ENCODE measurements around the gene POTEF.
"Not testable (repeated sequence)": the region's sequence is repeated elsewhere in the genome, so short reads cannot be mapped to it uniquely, and the experiment has no call there.

POTEF gene

GRCh38 chr2:130165293-130166016, 36.4 kb upstream of the POTEF start:
- Histone ChIP-seq H3K27me3 (ENCODE audit: insufficient read depth, low read length, poor library complexity) (no peaks in the 10 kb centered on the region), H2AFZ (ENCODE audit: low read depth, low read length) (no peak overlapping the region), H3K27ac (ENCODE audit: low read length) (no peak overlapping the region), H3K9ac (ENCODE audit: low read depth, low read length) (no peak overlapping the region), H3K9me3 (ENCODE audit: insufficient read depth, low read length, severe bottlenecking) (no peaks in the 10 kb centered on the region), H3K79me2 (ENCODE audit: insufficient read depth, low read length) (no peaks in the 10 kb centered on the region; the same call in 1 of the 2 replicates), H3K4me1 (ENCODE audit: insufficient read depth, low read length) (no peaks in the 10 kb centered on the region), H3K4me3 (ENCODE audit: low read depth in 1 of 2, low read length in 2 of 2) (no peak overlapping the region), H3K36me3 (ENCODE audit: insufficient read depth, low read length) (peaks cover 81% of the 10 kb centered on the region), H4K20me1 (ENCODE audit: insufficient read depth, low read length) (peaks cover 13% of the 10 kb centered on the region; the same call in 1 of the 2 replicates), H3K4me2 (ENCODE audit: insufficient read depth, low read length) (no peak overlapping the region)
- TF ChIP-seq CTCF (IDR thresholded peaks at IDR 0.05; ENCODE audit: borderline replicate concordance, extremely low read depth, low read length, poor library complexity, severe bottlenecking) (no peak), EZH2 (IDR thresholded peaks at IDR 0.05; ENCODE audit: borderline replicate concordance, low read depth, low read length, severe bottlenecking) (no peak)
- no peak for ATAC-seq (ENCODE audit: insufficient read depth, low read depth)
- no peak for DNase-seq

GRCh38 chr2:130162968-130163367, 33.9 kb upstream of the POTEF start:
- H3K27ac ChIP-seq (ENCODE audit: low read length), result no peak overlapping the region
- H4K20me1 ChIP-seq (ENCODE audit: insufficient read depth, low read length), result peaks cover 19% of the 10 kb centered on the region; the same call in 1 of the 2 replicates
- ATAC-seq (ENCODE audit: insufficient read depth, low read depth), result no peak
- H3K36me3 ChIP-seq (ENCODE audit: insufficient read depth, low read length), result peaks cover 79% of the 10 kb centered on the region
- no peak overlapping the region for H3K4me3 ChIP-seq (ENCODE audit: low read depth in 1 of 2, low read length in 2 of 2)
- H3K9me3 ChIP-seq (ENCODE audit: insufficient read depth, low read length, severe bottlenecking), result no peaks in the 10 kb centered on the region
- no peaks in the 10 kb centered on the region for H3K4me1 ChIP-seq (ENCODE audit: insufficient read depth, low read length)
- DNase-seq, result no peak
- no peak overlapping the region for H3K4me2 ChIP-seq (ENCODE audit: insufficient read depth, low read length)
- no peaks in the 10 kb centered on the region for H3K27me3 ChIP-seq (ENCODE audit: insufficient read depth, low read length, poor library complexity)
- no peak overlapping the region for H3K9ac ChIP-seq (ENCODE audit: low read depth, low read length)
- no peak overlapping the region for H2AFZ ChIP-seq (ENCODE audit: low read depth, low read length)
- H3K79me2 ChIP-seq (ENCODE audit: insufficient read depth, low read length), result no peaks in the 10 kb centered on the region; the same call in 1 of the 2 replicates
- TF ChIP-seq CTCF (IDR thresholded peaks at IDR 0.05; ENCODE audit: borderline replicate concordance, extremely low read depth, low read length, poor library complexity, severe bottlenecking) (no peak), EZH2 (IDR thresholded peaks at IDR 0.05; ENCODE audit: borderline replicate concordance, low read depth, low read length, severe bottlenecking) (no peak)

GRCh38 chr2:130162486-130162885, 33.5 kb upstream of the POTEF start:
- Histone ChIP-seq H4K20me1 (ENCODE audit: insufficient read depth, low read length) (peaks cover 20% of the 10 kb centered on the region; the same call in 1 of the 2 replicates), H3K36me3 (ENCODE audit: insufficient read depth, low read length) (peaks cover 76% of the 10 kb centered on the region)
- not testable (repeated sequence) for H3K79me2 ChIP-seq (ENCODE audit: insufficient read depth, low read length); H3K9me3 ChIP-seq (ENCODE audit: insufficient read depth, low read length, severe bottlenecking); ATAC-seq (ENCODE audit: insufficient read depth, low read depth); DNase-seq; H3K27me3 ChIP-seq (ENCODE audit: insufficient read depth, low read length, poor library complexity); H2AFZ ChIP-seq (ENCODE audit: low read depth, low read length); H3K4me3 ChIP-seq (ENCODE audit: low read depth in 1 of 2, low read length in 2 of 2); H3K4me2 ChIP-seq (ENCODE audit: insufficient read depth, low read length); H3K9ac ChIP-seq (ENCODE audit: low read depth, low read length); H3K4me1 ChIP-seq (ENCODE audit: insufficient read depth, low read length); H3K27ac ChIP-seq (ENCODE audit: low read length)

GRCh38 chr2:130160838-130161705, 32.0 kb upstream of the POTEF start:
- not testable (repeated sequence) for H3K4me3 ChIP-seq (ENCODE audit: low read depth in 1 of 2, low read length in 2 of 2)
- peaks cover 71% of the 10 kb centered on the region for H3K36me3 ChIP-seq (ENCODE audit: insufficient read depth, low read length)

More at GRCh38 chr2:130160838-130161705, 32.0 kb upstream of the POTEF start:
- H3K4me1 ChIP-seq (ENCODE audit: insufficient read depth, low read length); H3K9me3 ChIP-seq (ENCODE audit: insufficient read depth, low read length, severe bottlenecking); H3K27me3 ChIP-seq (ENCODE audit: insufficient read depth, low read length, poor library complexity); ATAC-seq (ENCODE audit: insufficient read depth, low read depth); H3K27ac ChIP-seq (ENCODE audit: low read length); H3K9ac ChIP-seq (ENCODE audit: low read depth, low read length); H3K79me2 ChIP-seq (ENCODE audit: insufficient read depth, low read length); H2AFZ ChIP-seq (ENCODE audit: low read depth, low read length); H3K4me2 ChIP-seq (ENCODE audit: insufficient read depth, low read length); DNase-seq: not testable (repeated sequence)
- peaks cover 23% of the 10 kb centered on the region; the same call in 1 of the 2 replicates for H4K20me1 ChIP-seq (ENCODE audit: insufficient read depth, low read length)

All from DND-41 (cell line).